Neural progenitor cell (in vitro differentiated cells): ENCODE data around the gene GABRG3. TPM values are rescaled to one million over a fixed set of nuclear protein-coding genes. Genes with fewer than 3 reads are reported as not detected.
"Not testable (repeated sequence)": the region's sequence is repeated elsewhere in the genome, so short reads cannot be mapped to it uniquely, and the experiment has no call there.

Experiments used
- DNase-seq: peaks from one replicate; pipeline ENCODE4 v3.0.0-alpha.2; 2016; ENCODE audit warnings: low spot score
- H2AFZ ChIP-seq: fragments of 200-600 bp; sonication (generic); replicated peaks from 2 replicates; pipeline ENCODE4 v1.6.1; 2016; ENCODE audit warnings: antibody characterized with exemption
- H3F3A ChIP-seq: fragments of 200-600 bp; sonication (generic); 2 replicates; pipeline ENCODE4 v1.6.1; 2016; ENCODE audit warnings: antibody characterized with exemption, low read depth
- H3K27ac ChIP-seq: fragments of 200-600 bp; sonication (generic); 2 replicates; pipeline ENCODE4 v1.5.1; 2016; ENCODE audit warnings: mild to moderate bottlenecking
- H3K27me3 ChIP-seq: fragments of 200-600 bp; sonication (generic); 2 replicates; pipeline ENCODE4 v1.6.1; 2016; ENCODE audit warnings: mild to moderate bottlenecking, moderate library complexity
- H3K36me3 ChIP-seq: fragments of 200-600 bp; sonication (generic); 2 replicates; pipeline ENCODE4 v1.5.1; 2016
- H3K4me1 ChIP-seq: fragments of 200-600 bp; sonication (generic); 2 replicates; pipeline ENCODE4 v1.6.1; 2016; ENCODE audit warnings: mixed run types
- H3K4me2 ChIP-seq: fragments of 200-600 bp; sonication (generic); 2 replicates; pipeline ENCODE4 v1.6.1; 2016
- H3K4me3 ChIP-seq: fragments of 200-600 bp; sonication (generic); 2 replicates; pipeline ENCODE4 v1.5.1; 2016
- H3K79me2 ChIP-seq: fragments of 200-600 bp; sonication (generic); 2 replicates; pipeline ENCODE4 v1.6.1; 2016; ENCODE audit warnings: low read depth
- H3K9ac ChIP-seq: fragments of 200-600 bp; sonication (generic); 2 replicates; pipeline ENCODE4 v1.6.1; 2016
- H3K9me3 ChIP-seq: fragments of 200-600 bp; sonication (generic); 2 replicates; pipeline ENCODE4 v1.5.1; 2016; ENCODE audit warnings: low read depth
- H4K20me1 ChIP-seq: fragments of 200-600 bp; sonication (generic); 2 replicates; pipeline ENCODE4 v1.6.1; 2016; ENCODE audit warnings: low read depth
- H3K27ac Mint-ChIP-seq: 3 replicates; pipeline ENCODE4 v1.8.0; 2021; ENCODE audit warnings: mixed read lengths
- H3K27me3 Mint-ChIP-seq: 2 replicates; pipeline ENCODE4 v1.8.0; 2022; ENCODE audit warnings: low read depth, mild to moderate bottlenecking, inconsistent platforms, moderate library complexity, mixed read lengths; ENCODE audit not compliant: insufficient read depth
- H3K36me3 Mint-ChIP-seq: 3 replicates; pipeline ENCODE4 v1.8.0; 2021; ENCODE audit warnings: mixed read lengths
- H3K4me1 Mint-ChIP-seq: 3 replicates; pipeline ENCODE4 v1.8.0; 2021; ENCODE audit warnings: mixed read lengths
- H3K4me3 Mint-ChIP-seq: 3 replicates; pipeline ENCODE4 v1.8.0; 2021; ENCODE audit warnings: mild to moderate bottlenecking, moderate library complexity, mixed read lengths
- H3K9me3 Mint-ChIP-seq: 3 replicates; pipeline ENCODE4 v1.8.0; 2020; ENCODE audit warnings: mixed read lengths
- CTCF ChIP-seq: fragments of 200-600 bp; sonication (generic); IDR thresholded peaks from 2 replicates; pipeline ENCODE4 v1.5.1; 2017; ENCODE audit warnings: antibody characterized with exemption, mild to moderate bottlenecking
- EZH2 ChIP-seq: fragments of 200-600 bp; sonication (generic); IDR thresholded peaks from 2 replicates; pipeline ENCODE4 v1.6.1; 2017; ENCODE audit warnings: antibody characterized with exemption, mild to moderate bottlenecking, moderate library complexity
- EZH2phosphoT487 ChIP-seq: fragments of 200-600 bp; sonication (generic); IDR thresholded peaks from 2 replicates; pipeline ENCODE4 v1.6.1; 2017; ENCODE audit warnings: antibody characterized with exemption
- total RNA-seq: library from RNA; depleted of rRNA; stranded (reverse); fragments of >200 nt; gene quantifications from 2 replicates; pipeline ENCODE4 v1.2.3, GENCODE V29; 2015; ENCODE audit warnings: low replicate concordance

Gene GABRG3
- total RNA-seq, 1 donor from 2014 or later, result 3.4 TPM

- no peaks in the 10 kb centered on the region for H3K36me3 Mint-ChIP-seq
Measured at GRCh38 chr15:26985050-26985449, 14.1 kb downstream of the GABRG3 start.

GRCh38 chr15:26996250-26996649, 25.3 kb downstream of the GABRG3 start:
- Mint-ChIP-seq H3K4me1 (no peaks in the 10 kb centered on the region), H3K9me3 (peaks cover 19% of the 10 kb centered on the region), H3K36me3 (peaks cover 1% of the 10 kb centered on the region), H3K4me3 (no peak overlapping the region), H3K27me3 (no peaks in the 10 kb centered on the region), H3K27ac (no peak overlapping the region)
- Histone ChIP-seq H3K36me3 (peaks cover 2% of the 10 kb centered on the region), H3K79me2 (no peaks in the 10 kb centered on the region), H3K27ac (no peak overlapping the region), H3K4me3 (no peak overlapping the region), H3K27me3 (no peaks in the 10 kb centered on the region), H3K9ac (no peak overlapping the region), H2AFZ (no peak overlapping the region), H3K9me3 (peaks cover 7% of the 10 kb centered on the region), H3K4me1 (no peaks in the 10 kb centered on the region), H3F3A (no peaks in the 10 kb centered on the region), H3K4me2 (no peak overlapping the region), H4K20me1 (no peaks in the 10 kb centered on the region)
- no peak for DNase-seq
- TF ChIP-seq EZH2 (no peak), EZH2phosphoT487 (no peak), CTCF (no peak)

More at GRCh38 chr15:26985050-26985449, 14.1 kb downstream of the GABRG3 start:
- Histone ChIP-seq H3K9me3 (no peaks in the 10 kb centered on the region), H3K4me3 (no peak overlapping the region), H4K20me1 (no peaks in the 10 kb centered on the region), H3K36me3 (no peaks in the 10 kb centered on the region), H3K27ac (no peak overlapping the region), H3K4me2 (no peak overlapping the region), H3K79me2 (no peaks in the 10 kb centered on the region), H3K9ac (no peak overlapping the region), H3K27me3 (no peaks in the 10 kb centered on the region), H2AFZ (no peak overlapping the region), H3K4me1 (no peaks in the 10 kb centered on the region), H3F3A (no peaks in the 10 kb centered on the region)
- no peak overlapping the region for H3K4me3 Mint-ChIP-seq
- no peak for DNase-seq
- no peaks in the 10 kb centered on the region for H3K4me1 Mint-ChIP-seq
- peaks cover 2% of the 10 kb centered on the region for H3K27me3 Mint-ChIP-seq
- peaks cover 2% of the 10 kb centered on the region for H3K9me3 Mint-ChIP-seq
- no peak overlapping the region for H3K27ac Mint-ChIP-seq
- TF ChIP-seq EZH2phosphoT487 (no peak), CTCF (no peak), EZH2 (no peak)

- H3K79me2 ChIP-seq, H3K27me3 ChIP-seq, H4K20me1 ChIP-seq, H3K27ac ChIP-seq, H3K36me3 Mint-ChIP-seq, H3K4me2 ChIP-seq, H2AFZ ChIP-seq, H3K27ac Mint-ChIP-seq, H3K9ac ChIP-seq, H3K27me3 Mint-ChIP-seq, H3K36me3 ChIP-seq, H3K4me3 ChIP-seq, DNase-seq, H3K4me3 Mint-ChIP-seq, H3K4me1 ChIP-seq, H3K9me3 ChIP-seq, H3F3A ChIP-seq, H3K4me1 Mint-ChIP-seq: not testable (repeated sequence)
- peaks cover 10% of the 10 kb centered on the region for H3K9me3 Mint-ChIP-seq
Measured at GRCh38 chr15:27003003-27003402, 32.0 kb downstream of the GABRG3 start.

- H3K4me3 Mint-ChIP-seq, DNase-seq, H3K27ac Mint-ChIP-seq, H4K20me1 ChIP-seq, H3K27me3 Mint-ChIP-seq, H3K4me2 ChIP-seq, H3K27ac ChIP-seq, H3K36me3 ChIP-seq, H3K4me1 ChIP-seq, H3K4me1 Mint-ChIP-seq, H3K36me3 Mint-ChIP-seq, H3F3A ChIP-seq, H2AFZ ChIP-seq, H3K9me3 ChIP-seq, H3K79me2 ChIP-seq, H3K4me3 ChIP-seq, H3K27me3 ChIP-seq, H3K9ac ChIP-seq: not testable (repeated sequence)
- H3K9me3 Mint-ChIP-seq, result peaks cover 10% of the 10 kb centered on the region
Measured at GRCh38 chr15:27004226-27004625, 33.2 kb downstream of the GABRG3 start.
